ENCODE data around the gene GALK1. TPM values are rescaled to one million over a fixed set of nuclear protein-coding genes. Genes with fewer than 3 reads are reported as not detected.

GALK1 gene
- total RNA-seq, 1 donor from 2014 or later: 101 TPM

- H3K4me1 ChIP-seq: peaks cover 7 to 11% of the 10 kb centered on the region in 2 donors
- no peak overlapping the region for H3K4me3 ChIP-seq
- H3K27me3 ChIP-seq: no peaks in the 10 kb centered on the region
- H3K27ac ChIP-seq: no peak overlapping the region
- H3K36me3 ChIP-seq: peaks cover 0 to 10% of the 10 kb centered on the region in 2 donors
- no peaks in the 10 kb centered on the region for H3K9me3 ChIP-seq
- intact Hi-C loops (cut with DNase I): loop anchor here (10.0 kb wide), 1 partner anchor 351 kb away; the partner anchor contains the start of gene GRB2
- no peak for DNase-seq (ENCODE audit: low spot score in 2 of 2)
- no peak for TF ChIP-seq CTCF (IDR thresholded peaks at IDR 0.05)
Observed at GRCh38 chr17:75755205-75755901, 9.6 kb downstream of the GALK1 start.

- intact Hi-C loops (cut with DNase I): loop anchor here (5.0 to 10.0 kb wide), 3 partner anchors 73 to 350 kb away; partner anchors contain the start of genes ACOX1, GRB2 and TEN1
- no peak overlapping the region for H3K27ac ChIP-seq
- no peak for TF ChIP-seq CTCF (IDR thresholded peaks at IDR 0.05)
- peak overlapping the region in 1 of 2 donors; percentile 71 for H3K4me3 ChIP-seq
- H3K36me3 ChIP-seq: peaks cover 0 to 10% of the 10 kb centered on the region in 2 donors
- peaks cover 10 to 11% of the 10 kb centered on the region in 2 donors for H3K4me1 ChIP-seq
- H3K27me3 ChIP-seq: no peaks in the 10 kb centered on the region
- H3K9me3 ChIP-seq: no peaks in the 10 kb centered on the region
- DNase-seq (ENCODE audit: low spot score in 2 of 2): no peak
Observed at GRCh38 chr17:75754378-75755204, 10.4 kb downstream of the GALK1 start.

GRCh38 chr17:75753514-75754377 lies 11.2 kb downstream of the GALK1 start:
- Histone ChIP-seq H3K9me3 (no peaks in the 10 kb centered on the region), H3K36me3 (peaks cover 0 to 10% of the 10 kb centered on the region in 2 donors), H3K27me3 (no peaks in the 10 kb centered on the region), H3K4me3 (peak overlapping the region; percentile 56 to 71), H3K27ac (no peak overlapping the region), H3K4me1 (peaks cover 10 to 11% of the 10 kb centered on the region in 2 donors)
- peak; percentile 38 to 57 (median 53) for TF ChIP-seq CTCF (IDR thresholded peaks at IDR 0.05)
- peak in 1 of 2 donors; percentile 80 for DNase-seq (ENCODE audit: low spot score in 2 of 2)
- intact Hi-C loops (cut with DNase I): loop anchor here (5.0 to 10.0 kb wide), 3 partner anchors 74 to 349 kb away; partner anchors contain the start of genes ACOX1, GRB2 and TEN1

- no peak for TF ChIP-seq CTCF (IDR thresholded peaks at IDR 0.05)
- DNase-seq (ENCODE audit: low spot score in 2 of 2): no peak
- intact Hi-C loops (cut with DNase I): loop anchor here (5.0 to 10.0 kb wide), 3 partner anchors 74 to 348 kb away; partner anchors contain the start of genes ACOX1, GRB2 and TEN1
- H3K4me1 ChIP-seq: peaks cover 10 to 11% of the 10 kb centered on the region in 2 donors
- peak overlapping the region; percentile 56 to 71 for H3K4me3 ChIP-seq
- no peak overlapping the region for H3K27ac ChIP-seq
- no peaks in the 10 kb centered on the region for H3K27me3 ChIP-seq
- H3K36me3 ChIP-seq: peaks cover 0 to 5% of the 10 kb centered on the region in 2 donors
- H3K9me3 ChIP-seq: no peaks in the 10 kb centered on the region
Observed at GRCh38 chr17:75752802-75753513, 12.0 kb downstream of the GALK1 start.

All from ascending aorta (tissue), 2 donors.